ENCODE results near the gene TSEN54.
A peak's percentile ranks its signal among the peaks of the same experiment; 100 is the strongest.
"Not testable (repeated sequence)": the region's sequence is repeated elsewhere in the genome, so short reads cannot be mapped to it uniquely, and the experiment has no call there.

Gene TSEN54

GRCh38 chr17:75514919-75515495 lies 1.3 kb upstream of the TSEN54 start:
- no peaks in the 10 kb centered on the region for H3K9me3 Mint-ChIP-seq
- peaks cover 17% of the 10 kb centered on the region for H3K36me3 Mint-ChIP-seq (ENCODE audit: low read depth)
- no peak overlapping the region for H3K4me3 Mint-ChIP-seq
- H3K27ac Mint-ChIP-seq, result no peak overlapping the region
- peaks cover 22% of the 10 kb centered on the region for H3K4me1 Mint-ChIP-seq (ENCODE audit: low read depth)
- peaks cover 10% of the 10 kb centered on the region for H3K27me3 Mint-ChIP-seq (ENCODE audit: low read depth)

GRCh38 chr17:75515496-75516254 lies 653 bp upstream of the TSEN54 start, which contains the start of gene CASKIN2:
Gene CASKIN2, minus strand, starts transcription at chr17:75515537. Its CDS starts 1,733 bp downstream, at chr17:75513804.
- peaks cover 17% of the 10 kb centered on the region for H3K36me3 Mint-ChIP-seq (ENCODE audit: low read depth)
- peaks cover 22% of the 10 kb centered on the region for H3K4me1 Mint-ChIP-seq (ENCODE audit: low read depth)
- H3K9me3 Mint-ChIP-seq, result no peaks in the 10 kb centered on the region
- H3K27me3 Mint-ChIP-seq (ENCODE audit: low read depth), result peaks cover 10% of the 10 kb centered on the region
- peak within 1 kb of the TSS; percentile 63 for H3K27ac Mint-ChIP-seq
- peak within 1 kb of the TSS; percentile 78 for H3K4me3 Mint-ChIP-seq

- Mint-ChIP-seq H3K27me3 (ENCODE audit: low read depth) (peaks cover 10% of the 10 kb centered on the region), H3K36me3 (ENCODE audit: low read depth) (peaks cover 17% of the 10 kb centered on the region), H3K4me3 (peak overlapping the region; percentile 80), H3K9me3 (no peaks in the 10 kb centered on the region), H3K27ac (peak overlapping the region; percentile 89), H3K4me1 (ENCODE audit: low read depth) (peaks cover 22% of the 10 kb centered on the region)
Measured at GRCh38 chr17:75516619-75517296, 430 bp downstream of the TSEN54 start.

- peaks cover 10% of the 10 kb centered on the region for H3K27me3 Mint-ChIP-seq (ENCODE audit: low read depth)
- H3K9me3 Mint-ChIP-seq, result no peaks in the 10 kb centered on the region
- H3K27ac Mint-ChIP-seq, result peak overlapping the region; percentile 89
- peak overlapping the region; percentile 80 for H3K4me3 Mint-ChIP-seq
- peaks cover 22% of the 10 kb centered on the region for H3K4me1 Mint-ChIP-seq (ENCODE audit: low read depth)
- peaks cover 20% of the 10 kb centered on the region for H3K36me3 Mint-ChIP-seq (ENCODE audit: low read depth)
Measured at GRCh38 chr17:75517297-75517865, 1.1 kb downstream of the TSEN54 start.

- Mint-ChIP-seq H3K27ac (peak overlapping the region; percentile 89), H3K4me1 (ENCODE audit: low read depth) (peaks cover 22% of the 10 kb centered on the region), H3K27me3 (ENCODE audit: low read depth) (peaks cover 8% of the 10 kb centered on the region), H3K36me3 (ENCODE audit: low read depth) (peaks cover 23% of the 10 kb centered on the region), H3K9me3 (no peaks in the 10 kb centered on the region), H3K4me3 (peak overlapping the region; percentile 80)
Measured at GRCh38 chr17:75518201-75518600, 1.9 kb downstream of the TSEN54 start.

GRCh38 chr17:75518983-75519537 lies 2.7 kb downstream of the TSEN54 start:
- peaks cover 22% of the 10 kb centered on the region for H3K4me1 Mint-ChIP-seq (ENCODE audit: low read depth)
- peaks cover 24% of the 10 kb centered on the region for H3K36me3 Mint-ChIP-seq (ENCODE audit: low read depth)
- peaks cover 2% of the 10 kb centered on the region for H3K27me3 Mint-ChIP-seq (ENCODE audit: low read depth)
- no peaks in the 10 kb centered on the region for H3K9me3 Mint-ChIP-seq
- no peak overlapping the region for H3K27ac Mint-ChIP-seq
- no peak overlapping the region for H3K4me3 Mint-ChIP-seq

GRCh38 chr17:75520413-75520812 lies 4.1 kb downstream of the TSEN54 start:
- not testable (repeated sequence) for H3K9me3 Mint-ChIP-seq

GRCh38 chr17:75521290-75521689 lies 5.0 kb downstream of the TSEN54 start:
- Mint-ChIP-seq H3K36me3 (ENCODE audit: low read depth) (peaks cover 24% of the 10 kb centered on the region), H3K9me3 (no peaks in the 10 kb centered on the region), H3K27me3 (ENCODE audit: low read depth) (peaks cover 1% of the 10 kb centered on the region), H3K27ac (no peak overlapping the region), H3K4me3 (no peak overlapping the region), H3K4me1 (ENCODE audit: low read depth) (peaks cover 27% of the 10 kb centered on the region)

More at GRCh38 chr17:75520413-75520812, 4.1 kb downstream of the TSEN54 start:
- H3K27ac Mint-ChIP-seq; H3K4me3 Mint-ChIP-seq; H3K27me3 Mint-ChIP-seq (ENCODE audit: low read depth): not testable (repeated sequence)
- Mint-ChIP-seq H3K36me3 (ENCODE audit: low read depth) (peaks cover 24% of the 10 kb centered on the region), H3K4me1 (ENCODE audit: low read depth) (peaks cover 26% of the 10 kb centered on the region)

- H3K36me3 Mint-ChIP-seq (ENCODE audit: low read depth), result peaks cover 24% of the 10 kb centered on the region
- H3K27ac Mint-ChIP-seq, result no peak overlapping the region
- H3K9me3 Mint-ChIP-seq, result no peaks in the 10 kb centered on the region
- peaks cover 7% of the 10 kb centered on the region for H3K27me3 Mint-ChIP-seq (ENCODE audit: low read depth)
- peaks cover 29% of the 10 kb centered on the region for H3K4me1 Mint-ChIP-seq (ENCODE audit: low read depth)
- no peak overlapping the region for H3K4me3 Mint-ChIP-seq
Measured at GRCh38 chr17:75521951-75522727, 5.8 kb downstream of the TSEN54 start.

- Mint-ChIP-seq H3K36me3 (ENCODE audit: low read depth) (peaks cover 12% of the 10 kb centered on the region), H3K9me3 (no peaks in the 10 kb centered on the region), H3K27me3 (ENCODE audit: low read depth) (peaks cover 8% of the 10 kb centered on the region), H3K4me1 (ENCODE audit: low read depth) (peaks cover 15% of the 10 kb centered on the region), H3K27ac (no peak overlapping the region), H3K4me3 (no peak overlapping the region)
Measured at GRCh38 chr17:75523647-75524046, 7.3 kb downstream of the TSEN54 start.

GRCh38 chr17:75524269-75524969 lies 8.1 kb downstream of the TSEN54 start:
- Mint-ChIP-seq H3K27ac (no peak overlapping the region), H3K4me1 (ENCODE audit: low read depth) (peaks cover 12% of the 10 kb centered on the region), H3K4me3 (peak overlapping the region; percentile 46), H3K9me3 (no peaks in the 10 kb centered on the region), H3K27me3 (ENCODE audit: low read depth) (peaks cover 8% of the 10 kb centered on the region), H3K36me3 (ENCODE audit: low read depth) (peaks cover 12% of the 10 kb centered on the region)

- H3K4me3 Mint-ChIP-seq, result peak within 1 kb of the TSS; percentile 67
- peaks cover 8% of the 10 kb centered on the region for H3K4me1 Mint-ChIP-seq (ENCODE audit: low read depth)
- peaks cover 8% of the 10 kb centered on the region for H3K27me3 Mint-ChIP-seq (ENCODE audit: low read depth)
- H3K9me3 Mint-ChIP-seq, result no peaks in the 10 kb centered on the region
- H3K27ac Mint-ChIP-seq, result no peak within 1 kb of the TSS
- H3K36me3 Mint-ChIP-seq (ENCODE audit: low read depth), result peaks cover 7% of the 10 kb centered on the region
Measured at GRCh38 chr17:75524970-75525805, 8.9 kb downstream of the TSEN54 start, which contains the start of gene LLGL2. Gene LLGL2, plus strand, starts transcription at chr17:75525697. Its CDS starts 17,730 bp downstream, at chr17:75543427.

Data from T-helper 1 cell treated with Interleukin-12 subunit alpha and Interleukin-12 subunit beta and Interleukin-4 antibody, amounts not matched to agents 30 μg/mL and 1 μg/mL, for 36 hours (primary cell).